Ramos (cell line): ENCODE results near the gene SEPTIN6.
"Not testable (repeated sequence)": the region's sequence is repeated elsewhere in the genome, so short reads cannot be mapped to it uniquely, and the experiment has no call there.

ENCODE experiments used
- in situ Hi-C: fragments of 300-500 bp; cut with MboI; formaldehyde crosslinking; loops from one replicate; pipeline ENCODE4 v1.14.3; 2022; ENCODE audit warnings: low sequenced_read_pairs; ENCODE audit not compliant: unreplicated experiment

Gene SEPTIN6

GRCh38 chrX:119692191-119693039 lies 553 bp downstream of the SEPTIN6 start:
- in situ Hi-C loops, result no loop called here

GRCh38 chrX:119690921-119691716 lies 1.8 kb downstream of the SEPTIN6 start:
- in situ Hi-C loops, result no loop called here

- in situ Hi-C loops, result no loop called here
These were observed 4.1 kb downstream of the SEPTIN6 start for GRCh38 chrX:119688911-119689321.

GRCh38 chrX:119687661-119688413 lies 5.1 kb downstream of the SEPTIN6 start:
- in situ Hi-C loops, result no loop called here

GRCh38 chrX:119686087-119686691 lies 6.8 kb downstream of the SEPTIN6 start:
- in situ Hi-C loops, result no loop called here

- in situ Hi-C loops, result no loop called here
These were observed 7.5 kb downstream of the SEPTIN6 start for GRCh38 chrX:119685225-119686066.

- in situ Hi-C loops, result no loop called here
These were observed 8.1 kb downstream of the SEPTIN6 start for GRCh38 chrX:119684916-119685224.

- in situ Hi-C loops, result not testable (repeated sequence)
These were observed 8.7 kb downstream of the SEPTIN6 start for GRCh38 chrX:119684312-119684711.

- in situ Hi-C loops, result no loop called here
These were observed 10.7 kb downstream of the SEPTIN6 start for GRCh38 chrX:119682019-119682989.

- in situ Hi-C loops, result no loop called here
These were observed 15.3 kb downstream of the SEPTIN6 start for GRCh38 chrX:119677654-119677981.

GRCh38 chrX:119676949-119677653 lies 15.9 kb downstream of the SEPTIN6 start:
- in situ Hi-C loops, result no loop called here

- in situ Hi-C loops, result no loop called here
These were observed 19.6 kb downstream of the SEPTIN6 start for GRCh38 chrX:119673336-119673735.

- in situ Hi-C loops, result no loop called here
These were observed 20.5 kb downstream of the SEPTIN6 start for GRCh38 chrX:119672426-119672825.

- in situ Hi-C loops, result no loop called here
These were observed 23.4 kb downstream of the SEPTIN6 start for GRCh38 chrX:119669424-119670037.

- in situ Hi-C loops, result no loop called here
These were observed 25.7 kb downstream of the SEPTIN6 start for GRCh38 chrX:119667111-119667878.

- in situ Hi-C loops, result not testable (repeated sequence)
These were observed 28.1 kb downstream of the SEPTIN6 start for GRCh38 chrX:119664877-119665276.

GRCh38 chrX:119661486-119661885 lies 31.5 kb downstream of the SEPTIN6 start:
- in situ Hi-C loops, result no loop called here
